Tibial nerve (tissue), 4 donors: ENCODE data around the gene SYNE3.

ENCODE experiments used
- CTCF ChIP-seq, 5 experiments: fragments of 200-600 bp in 3 of 5; fragments of 450-650 bp in 2 of 5; sonication (generic) in 3 of 5; IDR thresholded peaks; one replicate each; pipeline ENCODE4 v1.5.1; 2016 to 2019; ENCODE audit warnings: antibody characterized with exemption in 5 of 5, mild to moderate bottlenecking in 3 of 5, moderate library complexity in 2 of 5
- EP300 ChIP-seq, 2 donors: sonication (generic); formaldehyde crosslinking; IDR thresholded peaks; one replicate each; pipeline ENCODE4 v1.6.1; 2017; ENCODE audit warnings: antibody characterized with exemption in 2 of 2, mild to moderate bottlenecking in 1 of 2
- POLR2A ChIP-seq, 2 donors: fragments of 450-650 bp; IDR thresholded peaks; one replicate each; pipeline ENCODE4 v1.6.1; 2017; ENCODE audit warnings: antibody characterized with exemption in 2 of 2, mild to moderate bottlenecking in 2 of 2, moderate library complexity in 2 of 2

- TF ChIP-seq CTCF (IDR thresholded peaks at IDR 0.05) (no peak), POLR2A (IDR thresholded peaks at IDR 0.05) (no peak), EP300 (IDR thresholded peaks at IDR 0.05) (peak in 1 of 2 donors; percentile 6)
These were observed 19.7 kb downstream of the SYNE3 start for GRCh38 chr14:95496690-95497259.
